Natural killer cell (primary cell): ENCODE results near the gene SMIM27. TPM values are rescaled to one million over a fixed set of nuclear protein-coding genes. Genes with fewer than 3 reads are reported as not detected.
A peak's percentile ranks its signal among the peaks of the same experiment; 100 is the strongest.

Source experiments
- ATAC-seq, 3 donors: fragments of 150-1000 bp in 2 of 3; fragments of 200-7000 bp in 1 of 3; cut with Tn5 transposase; 1 replicate in 1 of 3; 2 replicates in 2 of 3; pipeline ENCODE4 v1.10.0; 2021; ENCODE audit warnings: mild to moderate bottlenecking in 2 of 3, moderate library complexity in 2 of 3
- DNase-seq, 2 donors: peaks; one replicate each; pipeline versions ENCODE4 v3.0.0 to v3.0.0-alpha.2; 2013 to 2021; ENCODE audit warnings: mixed read lengths in 1 of 2
- H3K27ac ChIP-seq: one replicate; pipeline ENCODE4 v1.5.1; 2013; ENCODE audit warnings: mild to moderate bottlenecking, low read length
- H3K27me3 ChIP-seq: one replicate; pipeline ENCODE4 v1.6.1; 2013; ENCODE audit warnings: low read length; ENCODE audit not compliant: control insufficient read depth, insufficient read depth
- H3K36me3 ChIP-seq: one replicate; pipeline ENCODE4 v1.6.1; 2013; ENCODE audit warnings: low read length; ENCODE audit not compliant: control insufficient read depth, insufficient read depth
- H3K4me1 ChIP-seq: one replicate; pipeline ENCODE4 v1.6.1; 2013; ENCODE audit warnings: low read length; ENCODE audit not compliant: control insufficient read depth, insufficient read depth
- H3K4me3 ChIP-seq: one replicate; pipeline ENCODE4 v1.5.1; 2013; ENCODE audit warnings: low read length
- H3K9me3 ChIP-seq: one replicate; pipeline ENCODE4 v1.6.1; 2013; ENCODE audit warnings: low read length; ENCODE audit not compliant: control insufficient read depth, insufficient read depth
- H3K27ac Mint-ChIP-seq, 2 donors: one replicate each; pipeline ENCODE4 v1.8.0; 2022; ENCODE audit warnings: mild to moderate bottlenecking in 2 of 2, mixed read lengths in 2 of 2, moderate library complexity in 1 of 2
- H3K27me3 Mint-ChIP-seq, 2 donors: one replicate each; pipeline ENCODE4 v1.8.0; 2022; ENCODE audit warnings: low read depth in 2 of 2, mixed read lengths in 2 of 2
- H3K36me3 Mint-ChIP-seq: one replicate; pipeline ENCODE4 v1.8.0; 2022; ENCODE audit warnings: mixed read lengths
- H3K4me1 Mint-ChIP-seq, 2 donors: one replicate each; pipeline ENCODE4 v1.8.0; 2022; ENCODE audit warnings: mixed read lengths in 2 of 2
- H3K4me3 Mint-ChIP-seq: one replicate; pipeline ENCODE4 v1.8.0; 2022; ENCODE audit warnings: mild to moderate bottlenecking, moderate library complexity, mixed read lengths
- H3K9me3 Mint-ChIP-seq, 2 donors: one replicate each; pipeline ENCODE4 v1.8.0; 2022; ENCODE audit warnings: mixed read lengths in 2 of 2
- WGBS: methylation state at CpG from one replicate; pipeline ENCODE4 v1.1.7; 2013; ENCODE audit warnings: missing lambda C conversion rate; ENCODE audit not compliant: insufficient coverage; 5-methylcytosine and 5-hydroxymethylcytosine counted together
- intact Hi-C: fragments of 100-400 bp; cut with micrococcal nuclease; formaldehyde crosslinking; loops from one replicate; pipeline ENCODE4 v1.14.2; 2022
- total RNA-seq, 4 donors: library from RNA; stranded (reverse); fragments of 120-200 nt in 1 of 4; gene quantifications; one replicate each; pipeline versions ENCODE4 v1.2.3 to v1.2.4, GENCODE V29; 2013 to 2022
- TF ChIP-seq, protein P1 (sequence below): fragments of 200-600 bp; IDR thresholded peaks from one replicate; pipeline ENCODE4 v1.8.0; 2022; ENCODE audit warnings: antibody characterized with exemption

SMIM27 gene
- total RNA-seq, 3 donors from 2014 or later (not counting 1 experiment from before 2014, with no cell fraction given): 17.7 to 22.8 (median 18.0) TPM

DNA sequence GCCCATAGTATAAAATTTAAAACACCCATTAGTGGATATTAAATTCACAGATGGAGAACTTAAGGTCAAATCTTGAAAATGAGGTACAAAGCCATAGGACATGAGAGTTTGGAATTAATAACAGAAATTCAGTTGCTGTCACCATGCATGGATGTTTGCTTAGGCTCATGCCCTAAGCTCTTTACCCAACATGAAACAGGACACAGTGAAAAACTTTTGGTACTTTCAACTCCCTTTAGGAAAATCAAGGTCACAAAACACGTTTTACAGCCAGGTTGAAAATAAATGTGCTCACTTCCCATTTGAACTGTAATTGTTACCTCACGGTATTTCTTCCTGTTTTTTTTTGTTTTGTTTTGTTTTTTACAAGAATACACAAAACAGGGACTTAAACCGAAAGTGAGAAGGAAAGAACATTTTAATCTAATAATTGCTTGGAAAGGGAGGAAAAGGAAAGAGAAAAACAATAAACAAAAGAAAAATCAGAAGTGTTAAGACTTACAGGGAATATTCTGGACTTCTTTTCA, 6.3 kb downstream of the SMIM27 start:
- DNase-seq: no peak
- Mint-ChIP-seq H3K27ac (no peak overlapping the region), H3K4me3 (no peak overlapping the region), H3K4me1 (peaks cover 12 to 15% of the 10 kb centered on the region in 2 donors), H3K9me3 (no peaks in the 10 kb centered on the region), H3K27me3 (no peaks in the 10 kb centered on the region), H3K36me3 (no peaks in the 10 kb centered on the region)
- intact Hi-C loops: loop anchor here (10.0 kb wide), 1 partner anchor 736 kb away; the partner anchor contains the start of gene NFX1
- ATAC-seq: no peak
- no peaks in the 10 kb centered on the region for H3K27me3 ChIP-seq
- no peaks in the 10 kb centered on the region for H3K9me3 ChIP-seq
- no peak overlapping the region for H3K27ac ChIP-seq
- TF ChIP-seq, protein P1, sequence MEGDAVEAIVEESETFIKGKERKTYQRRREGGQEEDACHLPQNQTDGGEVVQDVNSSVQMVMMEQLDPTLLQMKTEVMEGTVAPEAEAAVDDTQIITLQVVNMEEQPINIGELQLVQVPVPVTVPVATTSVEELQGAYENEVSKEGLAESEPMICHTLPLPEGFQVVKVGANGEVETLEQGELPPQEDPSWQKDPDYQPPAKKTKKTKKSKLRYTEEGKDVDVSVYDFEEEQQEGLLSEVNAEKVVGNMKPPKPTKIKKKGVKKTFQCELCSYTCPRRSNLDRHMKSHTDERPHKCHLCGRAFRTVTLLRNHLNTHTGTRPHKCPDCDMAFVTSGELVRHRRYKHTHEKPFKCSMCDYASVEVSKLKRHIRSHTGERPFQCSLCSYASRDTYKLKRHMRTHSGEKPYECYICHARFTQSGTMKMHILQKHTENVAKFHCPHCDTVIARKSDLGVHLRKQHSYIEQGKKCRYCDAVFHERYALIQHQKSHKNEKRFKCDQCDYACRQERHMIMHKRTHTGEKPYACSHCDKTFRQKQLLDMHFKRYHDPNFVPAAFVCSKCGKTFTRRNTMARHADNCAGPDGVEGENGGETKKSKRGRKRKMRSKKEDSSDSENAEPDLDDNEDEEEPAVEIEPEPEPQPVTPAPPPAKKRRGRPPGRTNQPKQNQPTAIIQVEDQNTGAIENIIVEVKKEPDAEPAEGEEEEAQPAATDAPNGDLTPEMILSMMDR: no peak
- WGBS: 15% methylated on average over 1 of the region's 3 CpGs
- H3K36me3 ChIP-seq: no peaks in the 10 kb centered on the region
- no peaks in the 10 kb centered on the region for H3K4me1 ChIP-seq
- no peak overlapping the region for H3K4me3 ChIP-seq

DNA sequence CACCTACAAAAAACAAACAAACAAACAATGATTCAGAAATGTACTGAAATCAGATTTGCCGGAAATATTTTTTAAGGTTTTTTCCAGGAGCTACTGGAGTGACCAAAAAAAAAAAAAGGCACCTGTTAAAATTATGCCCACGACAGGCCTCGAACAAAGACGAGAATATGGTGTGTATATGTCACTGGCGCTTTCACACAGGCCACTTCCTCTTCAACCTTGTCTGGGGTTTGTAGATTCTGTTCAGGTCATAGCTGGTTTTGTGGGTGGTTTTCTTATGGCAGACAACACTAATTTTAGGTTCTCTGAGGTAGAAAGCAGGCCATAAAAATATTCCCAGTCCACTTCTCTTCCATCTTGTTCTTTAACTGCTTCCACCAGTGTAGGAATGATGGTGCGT, 13.8 kb downstream of the SMIM27 start:
- Histone ChIP-seq H3K4me3 (no peak overlapping the region), H3K9me3 (no peaks in the 10 kb centered on the region), H3K36me3 (peaks cover 20% of the 10 kb centered on the region), H3K27ac (no peak overlapping the region), H3K27me3 (no peaks in the 10 kb centered on the region), H3K4me1 (no peaks in the 10 kb centered on the region)
- H3K27ac Mint-ChIP-seq: peak overlapping the region; percentile 56 to 81
- H3K4me1 Mint-ChIP-seq: peaks cover 12 to 27% of the 10 kb centered on the region in 2 donors
- TF ChIP-seq, protein P1: no peak
- H3K4me3 Mint-ChIP-seq: no peak overlapping the region
- WGBS: 58% methylated on average over 6 of the region's 6 CpGs
- peak; percentile 58 to 72 (median 72) for ATAC-seq
- H3K9me3 Mint-ChIP-seq: no peaks in the 10 kb centered on the region
- no peaks in the 10 kb centered on the region for H3K27me3 Mint-ChIP-seq
- no peak for DNase-seq
- H3K36me3 Mint-ChIP-seq: no peaks in the 10 kb centered on the region
- intact Hi-C loops: no loop called here

DNA sequence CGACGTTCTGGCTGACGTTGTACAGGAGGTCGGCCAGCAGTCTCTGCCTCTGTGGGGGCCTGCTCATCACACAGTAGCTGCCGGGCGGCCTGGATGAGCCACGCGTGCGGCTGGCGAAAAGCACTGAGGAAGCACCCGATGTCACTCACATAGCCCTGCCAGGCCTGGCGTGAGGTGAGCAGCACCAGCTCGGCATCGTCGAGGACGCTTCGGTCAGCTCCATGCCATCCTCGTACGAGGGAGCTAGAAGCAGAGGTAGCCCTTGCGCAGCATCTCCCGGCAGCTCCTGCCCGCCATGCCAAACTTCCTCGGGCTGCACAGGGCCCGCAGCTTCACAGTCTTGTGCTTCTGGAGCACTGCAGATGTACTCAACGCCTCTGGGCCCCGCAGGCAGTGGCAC, 14.6 kb downstream of the SMIM27 start:
- ATAC-seq: no peak
- TF ChIP-seq, protein P1: no peak
- Mint-ChIP-seq H3K4me3 (no peak overlapping the region), H3K27ac (peak overlapping the region; percentile 56 to 81), H3K36me3 (no peaks in the 10 kb centered on the region), H3K4me1 (peaks cover 14 to 26% of the 10 kb centered on the region in 2 donors), H3K27me3 (no peaks in the 10 kb centered on the region), H3K9me3 (no peaks in the 10 kb centered on the region)
- Histone ChIP-seq H3K36me3 (peaks cover 20% of the 10 kb centered on the region), H3K27me3 (no peaks in the 10 kb centered on the region), H3K4me1 (peaks cover under 1% of the 10 kb centered on the region), H3K4me3 (no peak overlapping the region), H3K27ac (no peak overlapping the region), H3K9me3 (no peaks in the 10 kb centered on the region)
- intact Hi-C loops: no loop called here
- no peak for DNase-seq
- 97% methylated on average over 26 of the region's 26 CpGs for WGBS

DNA sequence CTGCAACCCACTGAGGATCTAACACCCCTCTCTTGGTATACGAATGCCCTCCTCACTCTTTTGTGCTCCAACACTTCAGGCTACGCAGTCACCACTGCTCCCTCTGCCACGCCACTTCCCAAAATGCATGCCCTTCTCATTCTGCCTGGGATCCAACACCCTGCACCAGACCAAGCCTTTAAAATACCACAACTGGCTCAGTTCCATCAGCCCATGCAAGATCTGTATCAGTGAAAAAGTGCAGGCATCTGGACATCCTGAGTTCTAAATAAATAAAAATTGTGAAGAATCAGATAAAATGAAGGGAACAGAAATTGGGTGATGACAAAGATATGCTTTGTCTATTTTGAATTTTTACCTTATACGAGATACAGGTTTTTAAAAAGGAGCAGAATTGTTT, 18.1 kb downstream of the SMIM27 start:
- Histone ChIP-seq H3K27me3 (no peaks in the 10 kb centered on the region), H3K36me3 (peaks cover 12% of the 10 kb centered on the region), H3K4me3 (no peak overlapping the region), H3K9me3 (no peaks in the 10 kb centered on the region), H3K27ac (no peak overlapping the region), H3K4me1 (peaks cover 9% of the 10 kb centered on the region)
- H3K27ac Mint-ChIP-seq: peak overlapping the region; percentile 46 to 61
- 88% methylated on average over 3 of the region's 4 CpGs for WGBS
- peaks cover 27 to 40% of the 10 kb centered on the region in 2 donors for H3K4me1 Mint-ChIP-seq
- no peaks in the 10 kb centered on the region for H3K27me3 Mint-ChIP-seq
- TF ChIP-seq, protein P1: no peak
- no peaks in the 10 kb centered on the region for H3K36me3 Mint-ChIP-seq
- H3K4me3 Mint-ChIP-seq: no peak overlapping the region
- no peak for ATAC-seq
- intact Hi-C loops: loop anchor here (5.0 kb wide), 1 partner anchor 58 kb away; no protein-coding TSS in a partner anchor
- no peaks in the 10 kb centered on the region for H3K9me3 Mint-ChIP-seq
- no peak for DNase-seq
